Nucleus accumbens (tissue), 56 donors: ENCODE data around the gene SLC16A2.

ENCODE experiments used
- DNase-seq, 56 donors: peaks; one replicate each; lab custom pipeline; 2025; lab: John Stamatoyannopoulos, UW

SLC16A2 gene

GRCh38 chrX:74421036-74421739 lies at the start of gene SLC16A2:
TSS of gene SLC16A2 (plus strand) at chrX:74421493. CDS start at chrX:74421638, 145 bp downstream.
- DNase-seq, result peak in 55 of 56 donors; percentile 7 to 79 (median 55)

GRCh38 chrX:74372272-74372671 lies 49.0 kb upstream of the SLC16A2 start:
- no peak for DNase-seq

GRCh38 chrX:74377282-74377681 lies 44.0 kb upstream of the SLC16A2 start:
- DNase-seq, result no peak

- DNase-seq, result peak in 41 of 56 donors; percentile 0 to 75 (median 10)
These were observed 38.7 kb upstream of the SLC16A2 start for GRCh38 chrX:74382613-74383012.

GRCh38 chrX:74383611-74384010 lies 37.7 kb upstream of the SLC16A2 start:
- peak in 36 of 56 donors; percentile 0 to 45 (median 3) for DNase-seq

GRCh38 chrX:74389016-74389722 lies 32.1 kb upstream of the SLC16A2 start:
- DNase-seq, result no peak

- no peak for DNase-seq
These were observed 25.7 kb upstream of the SLC16A2 start for GRCh38 chrX:74395556-74395955.

- no peak for DNase-seq
These were observed 15.3 kb upstream of the SLC16A2 start for GRCh38 chrX:74405973-74406489.

- DNase-seq, result no peak
These were observed 13.0 kb upstream of the SLC16A2 start for GRCh38 chrX:74408304-74408703.

GRCh38 chrX:74419864-74420195 lies 1.5 kb upstream of the SLC16A2 start:
- peak in 14 of 56 donors; percentile 3 to 46 (median 20) for DNase-seq

GRCh38 chrX:74420196-74421035 lies 877 bp upstream of the SLC16A2 start:
- peak in 53 of 56 donors; percentile 8 to 71 (median 47) for DNase-seq

GRCh38 chrX:74421740-74422352 lies 553 bp downstream of the SLC16A2 start:
- DNase-seq, result peak in 4 of 56 donors; percentile 2 to 29 (median 12)

GRCh38 chrX:74422576-74423288 lies 1.4 kb downstream of the SLC16A2 start:
- DNase-seq, result peak in 54 of 56 donors; percentile 1 to 68 (median 26)

- peak in 5 of 56 donors; percentile 1 to 25 (median 1) for DNase-seq
These were observed 2.2 kb downstream of the SLC16A2 start for GRCh38 chrX:74423289-74423998.

- DNase-seq, result no peak
These were observed 4.8 kb downstream of the SLC16A2 start for GRCh38 chrX:74426071-74426470.

GRCh38 chrX:74426615-74427014 lies 5.3 kb downstream of the SLC16A2 start:
- no peak for DNase-seq

GRCh38 chrX:74431797-74432196 lies 10.5 kb downstream of the SLC16A2 start:
- no peak for DNase-seq

GRCh38 chrX:74434336-74434735 lies 13.0 kb downstream of the SLC16A2 start:
- DNase-seq, result no peak

- DNase-seq, result no peak
These were observed 16.2 kb downstream of the SLC16A2 start for GRCh38 chrX:74437530-74437929.
